Measurements from ENCODE around the gene ORC3. TPM values are rescaled to one million over a fixed set of nuclear protein-coding genes. Genes with fewer than 3 reads are reported as not detected.

ORC3 gene
- total and polyA plus RNA-seq, 2 of the 4 experiments (the other 2 are of a cell fraction): 22.3 to 30.6 TPM

DNA sequence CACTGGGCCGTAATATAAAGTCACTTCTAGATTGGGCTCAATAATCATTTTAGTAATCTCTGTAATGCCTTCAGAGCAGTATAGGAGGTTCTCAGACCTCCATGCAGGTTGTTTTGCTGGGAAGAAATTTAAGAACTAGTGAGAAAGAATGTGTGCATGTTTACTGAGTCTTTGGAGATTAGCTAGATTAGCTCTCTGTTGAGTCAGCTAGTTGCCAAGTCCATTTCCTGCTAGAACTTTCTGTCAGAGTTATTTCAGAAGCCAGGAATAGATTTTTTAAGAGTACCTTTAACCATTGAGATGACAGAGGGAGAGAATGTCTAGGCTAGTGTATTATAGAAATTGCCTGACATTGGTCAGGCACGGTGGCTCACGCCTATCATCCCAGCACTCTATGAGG lies 33.3 kb downstream of the ORC3 start:
- H3K56ac ChIP-seq (ENCODE audit: extremely low read depth, insufficient read depth, low read length): no peak overlapping the region
- no peak for TF ChIP-seq RAD21 (IDR thresholded peaks at IDR 0.05; ENCODE audit: low read length)
- no peak overlapping the region for H4K5ac ChIP-seq (ENCODE audit: low read depth, low read length)
- peak; percentile 45 for DNase-seq
- H3K4me3 ChIP-seq (ENCODE audit: insufficient read depth, low read depth, low read length): no peak overlapping the region
- no CpG with 5 or more reads among the region's 3 CpGs for WGBS, 2 experiments (ENCODE audit: extremely low coverage in 2 of 2, insufficient read length in 1 of 2)
- H3K4me2 ChIP-seq (ENCODE audit: low read depth, low read length): no peak overlapping the region
- H3K27ac ChIP-seq (ENCODE audit: insufficient read depth, low read length): no peak overlapping the region
- no peaks in the 10 kb centered on the region for H3K4me1 ChIP-seq (ENCODE audit: control insufficient read depth, insufficient read depth, low read length)
- H3K36me3 ChIP-seq (ENCODE audit: control insufficient read depth, insufficient read depth, low read length): peaks cover 4% of the 10 kb centered on the region
- H3K27me3 ChIP-seq (ENCODE audit: control insufficient read depth, insufficient read depth, low read length): no peaks in the 10 kb centered on the region
- H4K91ac ChIP-seq (ENCODE audit: insufficient read depth, low read depth, low read length): no peak overlapping the region
- no peak overlapping the region for H2AFZ ChIP-seq (replicated peaks; ENCODE audit: low read length, poor library complexity)
- ChIA-PET POLR2A (ENCODE audit: unreplicated experiment) (no interaction called here), CTCF (no interaction called here)
- no peaks in the 10 kb centered on the region for H3K9me3 ChIP-seq (ENCODE audit: control insufficient read depth, insufficient read depth, low read length)
- no peaks in the 10 kb centered on the region for H4K20me1 ChIP-seq (ENCODE audit: insufficient read depth, low read length)
- no peaks in the 10 kb centered on the region; a peak in 2 of 4 replicates for H3K79me1 ChIP-seq (ENCODE audit: low read depth in 1 of 2, low read length in 2 of 2)
- no TSS peak for BruUV-seq (replicated peaks)
- no peak overlapping the region for H2BK120ac ChIP-seq (ENCODE audit: low read depth, low read length)
- no peak overlapping the region for H3K23ac ChIP-seq (ENCODE audit: low read depth, low read length)
- H2AK9ac ChIP-seq (replicated peaks; ENCODE audit: low read depth, low read length, poor library complexity): no peak overlapping the region
- in situ Hi-C loops (cut with MboI; ENCODE audit: low sequenced_read_pairs) (no loop called here), dilution Hi-C loops (cut with HindIII; ENCODE audit: low sequenced_read_pairs, unreplicated experiment) (no loop called here), intact Hi-C loops (cut with micrococcal nuclease) (no loop called here)
- no peak overlapping the region for H2BK5ac ChIP-seq (ENCODE audit: low read depth, low read length, poor library complexity, severe bottlenecking)
- H2AK5ac ChIP-seq (ENCODE audit: low read depth, low read length): no peak overlapping the region
- H3K9ac ChIP-seq (ENCODE audit: low read depth, low read length): no peak overlapping the region
- H4K8ac ChIP-seq (ENCODE audit: low read depth in 2 of 2, low read length in 2 of 2): no peak overlapping the region
- H3K9me1 ChIP-seq (ENCODE audit: insufficient read depth, low read length): no peaks in the 10 kb centered on the region
- no peak overlapping the region for H2BK20ac ChIP-seq (ENCODE audit: low read depth, low read length)
- H3K14ac ChIP-seq (replicated peaks; ENCODE audit: low read depth, low read length): no peak overlapping the region
- no peak overlapping the region for H2BK15ac ChIP-seq (ENCODE audit: low read depth, low read length)
- no peak overlapping the region for H3K18ac ChIP-seq (ENCODE audit: low read depth, low read length)
- H3K4ac ChIP-seq (ENCODE audit: low read depth, low read length): no peak overlapping the region
- ATAC-seq (ENCODE audit: low read depth): peak; percentile 56; the same call in 1 of the 2 replicates

Measured in IMR-90 (cell line).